Fibroblast of pulmonary artery (primary cell): ENCODE measurements around the gene CD4.
A peak's percentile ranks its signal among the peaks of the same experiment; 100 is the strongest.

Experiments
- DNase-seq: peaks from one replicate; pipeline ENCODE4 v3.0.0-alpha.2; 2010; ENCODE audit warnings: low read depth
- H3K4me3 ChIP-seq: replicated peaks from 2 replicates; pipeline ENCODE4 v1.5.1; 2011; ENCODE audit warnings: low read depth, mild to moderate bottlenecking, control low read depth, low read length, moderate library complexity
- TF ChIP-seq, protein P1 (sequence below): IDR thresholded peaks from 2 replicates; pipeline ENCODE4 v1.5.1; 2011; ENCODE audit warnings: mild to moderate bottlenecking, control low read depth, low read length, inconsistent platforms; ENCODE audit errors: missing control alignments

The CD4 gene

DNA sequence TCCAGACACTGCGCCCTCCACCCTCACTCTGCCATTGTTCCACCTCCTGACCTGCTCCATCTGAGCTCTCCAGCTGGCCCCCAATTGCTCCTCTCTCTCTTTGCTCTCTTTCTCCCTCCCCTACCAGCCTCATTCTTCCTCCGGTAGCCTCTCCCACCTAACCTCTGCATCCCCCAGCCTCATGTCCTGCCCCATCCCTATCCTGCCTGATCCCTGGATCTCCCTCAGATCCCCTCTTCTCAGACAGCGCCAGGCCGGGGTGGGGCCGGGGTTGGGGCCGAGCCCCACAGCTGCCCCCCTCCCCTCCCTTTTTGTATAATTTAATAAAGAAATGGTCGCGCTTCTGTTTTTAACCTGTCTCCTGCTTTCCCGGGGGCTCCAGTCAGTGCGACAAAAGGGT lies 18.7 kb upstream of the CD4 start:
- no peak overlapping the region for H3K4me3 ChIP-seq
- TF ChIP-seq, protein P1, sequence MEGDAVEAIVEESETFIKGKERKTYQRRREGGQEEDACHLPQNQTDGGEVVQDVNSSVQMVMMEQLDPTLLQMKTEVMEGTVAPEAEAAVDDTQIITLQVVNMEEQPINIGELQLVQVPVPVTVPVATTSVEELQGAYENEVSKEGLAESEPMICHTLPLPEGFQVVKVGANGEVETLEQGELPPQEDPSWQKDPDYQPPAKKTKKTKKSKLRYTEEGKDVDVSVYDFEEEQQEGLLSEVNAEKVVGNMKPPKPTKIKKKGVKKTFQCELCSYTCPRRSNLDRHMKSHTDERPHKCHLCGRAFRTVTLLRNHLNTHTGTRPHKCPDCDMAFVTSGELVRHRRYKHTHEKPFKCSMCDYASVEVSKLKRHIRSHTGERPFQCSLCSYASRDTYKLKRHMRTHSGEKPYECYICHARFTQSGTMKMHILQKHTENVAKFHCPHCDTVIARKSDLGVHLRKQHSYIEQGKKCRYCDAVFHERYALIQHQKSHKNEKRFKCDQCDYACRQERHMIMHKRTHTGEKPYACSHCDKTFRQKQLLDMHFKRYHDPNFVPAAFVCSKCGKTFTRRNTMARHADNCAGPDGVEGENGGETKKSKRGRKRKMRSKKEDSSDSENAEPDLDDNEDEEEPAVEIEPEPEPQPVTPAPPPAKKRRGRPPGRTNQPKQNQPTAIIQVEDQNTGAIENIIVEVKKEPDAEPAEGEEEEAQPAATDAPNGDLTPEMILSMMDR = no peak
- DNase-seq = no peak

DNA sequence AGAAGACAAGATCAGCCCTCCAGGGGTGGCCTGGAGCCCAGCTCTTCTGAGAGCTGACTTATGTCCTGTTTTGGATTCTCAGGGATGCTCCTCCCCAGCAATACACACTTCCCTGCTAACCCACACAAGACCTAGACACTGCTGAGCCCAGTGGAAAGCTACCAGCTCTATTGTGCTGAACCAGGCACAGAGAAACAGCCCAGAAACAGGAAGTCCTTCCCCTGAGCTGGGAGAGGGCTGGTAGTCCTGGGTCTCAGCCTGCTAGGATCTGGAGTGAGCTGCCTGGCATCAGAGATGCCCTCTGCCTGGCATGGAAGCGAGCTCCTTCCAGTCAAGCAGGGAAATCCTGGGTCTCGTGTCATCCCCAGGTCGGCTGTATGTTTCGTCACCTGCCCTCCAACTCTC lies 18.2 kb upstream of the CD4 start:
- DNase-seq = peak; percentile 33
- TF ChIP-seq, protein P1 = no peak

DNA sequence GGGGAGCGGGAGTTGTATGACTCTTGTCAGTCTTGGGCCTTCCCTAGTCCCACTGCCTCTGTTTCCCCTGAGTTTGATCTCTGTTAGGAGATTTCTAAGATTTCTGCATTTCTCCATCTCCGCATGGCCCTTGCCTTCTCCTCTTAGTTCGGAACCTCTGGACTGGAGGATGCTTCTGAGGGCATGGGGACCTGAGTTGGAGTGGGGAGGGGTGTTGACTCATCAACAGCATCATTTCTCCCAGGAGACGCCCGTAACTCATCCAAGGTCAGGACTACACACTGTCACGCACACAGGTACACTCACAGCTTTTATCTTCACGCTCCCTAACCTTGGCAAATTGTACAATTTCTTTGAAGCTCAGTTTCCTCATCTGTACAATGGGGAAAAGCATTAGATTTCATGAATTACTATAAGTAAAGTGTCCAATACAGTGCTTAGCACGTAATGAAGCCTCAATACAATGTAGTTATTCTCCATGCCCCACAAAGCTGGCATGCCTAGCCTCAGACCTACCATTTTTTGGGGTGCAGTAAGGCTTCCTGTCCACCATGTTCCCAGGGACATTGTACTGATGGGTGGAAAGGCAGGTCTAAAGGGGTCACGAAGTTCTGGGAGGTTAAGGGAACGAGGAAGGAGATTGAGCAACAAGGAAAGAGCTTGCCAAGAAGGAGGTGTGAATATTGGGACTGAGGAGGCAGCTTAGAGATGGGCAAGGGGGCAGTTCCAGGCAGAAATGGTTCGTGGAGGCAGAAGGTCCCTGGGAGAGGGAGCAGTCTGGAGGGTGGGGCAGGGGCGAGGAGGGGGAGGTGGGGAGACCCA lies 17.6 kb upstream of the CD4 start:
- DNase-seq = no peak
- TF ChIP-seq, protein P1 = no peak
- no peak overlapping the region for H3K4me3 ChIP-seq

More for the DNA sequence above, 18.2 kb upstream of the CD4 start:
- H3K4me3 ChIP-seq = no peak overlapping the region

DNA sequence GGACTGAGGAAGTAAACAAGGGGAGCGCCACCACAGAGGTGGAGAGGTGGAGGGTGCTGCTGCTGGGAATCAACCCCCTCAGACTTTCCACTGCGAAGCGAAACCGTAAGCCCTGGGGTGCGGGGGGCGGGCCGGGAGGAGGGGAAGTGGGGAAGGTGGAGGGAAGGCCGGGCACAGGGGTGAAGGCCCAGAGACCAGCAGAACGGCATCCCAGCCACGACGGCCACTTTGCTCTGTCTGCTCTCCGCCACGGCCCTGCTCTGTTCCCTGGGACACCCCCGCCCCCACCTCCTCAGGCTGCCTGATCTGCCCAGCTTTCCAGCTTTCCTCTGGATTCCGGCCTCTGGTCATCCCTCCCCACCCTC lies 17.0 kb upstream of the CD4 start, which contains the start of gene LAG3:
LAG3 (plus strand) TSS at position 190 of the 365 bp plus-strand sequence. CDS start 333 bp downstream, outside the sequence.
- no peak for DNase-seq
- H3K4me3 ChIP-seq = no peak within 1 kb of the TSS
- TF ChIP-seq, protein P1 = no peak

DNA sequence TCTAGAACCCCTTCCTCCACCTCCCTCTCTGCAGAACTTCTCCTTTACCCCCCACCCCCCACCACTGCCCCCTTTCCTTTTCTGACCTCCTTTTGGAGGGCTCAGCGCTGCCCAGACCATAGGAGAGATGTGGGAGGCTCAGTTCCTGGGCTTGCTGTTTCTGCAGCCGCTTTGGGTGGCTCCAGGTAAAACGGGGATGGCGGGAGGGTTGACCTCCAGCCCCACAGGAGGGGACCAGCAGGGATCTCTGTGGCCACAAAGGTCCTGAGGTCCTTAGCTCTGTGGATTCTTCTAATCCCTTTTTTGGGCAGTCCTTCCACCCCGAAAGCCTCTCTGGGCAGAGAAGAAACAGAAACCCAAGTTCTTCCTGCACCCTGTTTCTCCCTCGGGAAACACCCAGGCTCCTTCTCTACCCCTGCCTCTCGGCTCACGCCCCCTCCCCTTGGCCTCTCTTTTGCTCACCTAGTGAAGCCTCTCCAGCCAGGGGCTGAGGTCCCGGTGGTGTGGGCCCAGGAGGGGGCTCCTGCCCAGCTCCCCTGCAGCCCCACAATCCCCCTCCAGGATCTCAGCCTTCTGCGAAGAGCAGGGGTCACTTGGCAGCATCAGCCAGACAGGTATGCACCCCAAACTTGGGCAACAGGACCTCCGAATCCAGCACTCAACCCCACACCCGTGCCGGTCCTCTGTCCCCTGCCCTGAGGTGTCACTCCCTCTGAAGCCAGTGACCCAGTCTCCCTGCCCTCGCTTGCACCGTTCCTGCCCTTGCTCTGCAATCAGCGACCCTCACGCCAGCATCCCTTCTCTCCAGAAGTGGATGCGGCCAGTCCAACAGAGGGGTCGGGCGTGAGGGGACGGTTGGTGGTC lies 16.4 kb upstream of the CD4 start:
- DNase-seq = no peak
- H3K4me3 ChIP-seq = no peak overlapping the region
- TF ChIP-seq, protein P1 = no peak

DNA sequence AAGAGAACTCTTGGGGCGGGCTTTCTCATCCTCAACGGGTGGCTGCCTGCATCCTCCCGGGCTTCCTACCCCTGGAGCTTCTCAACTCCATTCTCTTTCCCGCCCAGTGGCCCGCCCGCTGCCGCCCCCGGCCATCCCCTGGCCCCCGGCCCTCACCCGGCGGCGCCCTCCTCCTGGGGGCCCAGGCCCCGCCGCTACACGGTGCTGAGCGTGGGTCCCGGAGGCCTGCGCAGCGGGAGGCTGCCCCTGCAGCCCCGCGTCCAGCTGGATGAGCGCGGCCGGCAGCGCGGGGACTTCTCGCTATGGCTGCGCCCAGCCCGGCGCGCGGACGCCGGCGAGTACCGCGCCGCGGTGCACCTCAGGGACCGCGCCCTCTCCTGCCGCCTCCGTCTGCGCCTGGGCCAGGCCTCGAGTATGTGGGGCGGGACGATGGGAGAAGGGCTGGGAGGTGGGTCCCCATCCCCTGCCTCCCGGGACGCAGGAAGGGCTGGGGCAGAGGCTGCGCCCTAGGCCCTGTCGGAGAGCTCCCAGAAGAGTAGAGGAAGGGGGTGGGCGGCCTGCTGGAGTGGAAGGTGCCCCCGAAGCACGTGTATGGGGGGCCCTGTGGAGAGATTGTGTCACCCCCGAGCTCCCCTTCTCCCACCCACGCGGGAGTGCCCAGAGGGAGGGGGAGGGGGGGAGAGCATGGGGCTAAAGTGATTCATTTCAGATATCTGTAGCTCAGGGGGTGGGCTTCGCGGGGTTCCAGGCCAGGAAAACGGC lies 15.6 kb upstream of the CD4 start:
- no peak overlapping the region for H3K4me3 ChIP-seq
- no peak for DNase-seq
- TF ChIP-seq, protein P1 = no peak
